Fibroblast of lung (primary cell): Measurements from ENCODE around the gene LRRC55.

ENCODE experiments used
- EZH2 ChIP-seq: IDR thresholded peaks from 2 replicates; pipeline ENCODE4 v1.5.1; 2012; ENCODE audit warnings: low read length, control low read depth, mild to moderate bottlenecking; ENCODE audit errors: missing control alignments
- TF ChIP-seq, protein P1 (sequence below), 2 donors: IDR thresholded peaks in 1 of 2; conservative IDR thresholded peaks in 1 of 2; 1 replicate in 1 of 2; 2 replicates in 1 of 2; pipeline ENCODE4 v1.5.1; 2011 to 2012; ENCODE audit warnings: low read length in 2 of 2, control low read depth in 1 of 2, inconsistent platforms in 1 of 2, low read depth in 1 of 2, mild to moderate bottlenecking in 1 of 2

DNA sequence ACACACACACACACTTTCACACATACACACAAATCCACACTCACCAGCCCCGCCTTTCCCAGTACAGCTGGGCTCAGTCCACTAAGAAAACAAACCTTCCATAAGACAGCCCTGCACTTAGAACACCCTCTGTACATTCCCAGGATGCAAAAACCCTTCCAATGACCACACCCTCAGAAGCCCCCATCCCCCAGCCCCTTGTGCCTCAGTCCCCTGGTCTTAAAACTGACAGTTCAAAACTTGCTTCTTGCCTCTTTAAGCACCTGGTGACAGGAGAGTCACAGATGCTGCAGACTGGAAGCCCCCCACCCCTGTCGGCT lies 32.3 kb downstream of the LRRC55 start:
- no peak for TF ChIP-seq EZH2
- TF ChIP-seq, protein P1, sequence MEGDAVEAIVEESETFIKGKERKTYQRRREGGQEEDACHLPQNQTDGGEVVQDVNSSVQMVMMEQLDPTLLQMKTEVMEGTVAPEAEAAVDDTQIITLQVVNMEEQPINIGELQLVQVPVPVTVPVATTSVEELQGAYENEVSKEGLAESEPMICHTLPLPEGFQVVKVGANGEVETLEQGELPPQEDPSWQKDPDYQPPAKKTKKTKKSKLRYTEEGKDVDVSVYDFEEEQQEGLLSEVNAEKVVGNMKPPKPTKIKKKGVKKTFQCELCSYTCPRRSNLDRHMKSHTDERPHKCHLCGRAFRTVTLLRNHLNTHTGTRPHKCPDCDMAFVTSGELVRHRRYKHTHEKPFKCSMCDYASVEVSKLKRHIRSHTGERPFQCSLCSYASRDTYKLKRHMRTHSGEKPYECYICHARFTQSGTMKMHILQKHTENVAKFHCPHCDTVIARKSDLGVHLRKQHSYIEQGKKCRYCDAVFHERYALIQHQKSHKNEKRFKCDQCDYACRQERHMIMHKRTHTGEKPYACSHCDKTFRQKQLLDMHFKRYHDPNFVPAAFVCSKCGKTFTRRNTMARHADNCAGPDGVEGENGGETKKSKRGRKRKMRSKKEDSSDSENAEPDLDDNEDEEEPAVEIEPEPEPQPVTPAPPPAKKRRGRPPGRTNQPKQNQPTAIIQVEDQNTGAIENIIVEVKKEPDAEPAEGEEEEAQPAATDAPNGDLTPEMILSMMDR (conservative IDR thresholded peaks at IDR 0.05 in 1 of 2, IDR thresholded peaks at IDR 0.05 in 1 of 2; ENCODE audit: low read depth in 1 of 2, low read length in 2 of 2) = no peak
